ENCODE data around the gene UBE2L3. TPM values are rescaled to one million over a fixed set of nuclear protein-coding genes. Genes with fewer than 3 reads are reported as not detected.
"Not testable (repeated sequence)": the region's sequence is repeated elsewhere in the genome, so short reads cannot be mapped to it uniquely, and the experiment has no call there.

Gene UBE2L3
- total RNA-seq, 2 experiments from 2014 or later, result 18.7 TPM

- H3K27ac Mint-ChIP-seq; ATAC-seq (ENCODE audit: poor library complexity); H3K36me3 ChIP-seq (ENCODE audit: insufficient read depth, low read length); H3K9me3 ChIP-seq (ENCODE audit: control insufficient read depth in 1 of 2, insufficient read depth in 1 of 2, low read length in 2 of 2); H3K9me3 Mint-ChIP-seq; H3K27ac ChIP-seq (ENCODE audit: low read depth in 1 of 2, low read length in 2 of 2); H3K4me1 ChIP-seq (ENCODE audit: insufficient read depth, low read length); CTCF ChIA-PET; H3K4me3 ChIP-seq (ENCODE audit: low read length); H3K4me3 Mint-ChIP-seq; POLR2A ChIA-PET; DNase-seq; H3K27me3 Mint-ChIP-seq; H3K36me3 Mint-ChIP-seq (ENCODE audit: low read depth); intact Hi-C loops (cut with DNase I, micrococcal nuclease); H3K4me1 Mint-ChIP-seq (ENCODE audit: low read depth); H3K27me3 ChIP-seq (ENCODE audit: control insufficient read depth in 1 of 2, insufficient read depth in 2 of 2, low read length in 2 of 2): not testable (repeated sequence)
Measured at GRCh38 chr22:21560657-21561056, 6.9 kb upstream of the UBE2L3 start.

- H3K4me1 Mint-ChIP-seq (ENCODE audit: low read depth), result peaks cover 9% of the 10 kb centered on the region
- no peak overlapping the region for H3K4me3 Mint-ChIP-seq
Measured at GRCh38 chr22:21563912-21564311, 3.6 kb upstream of the UBE2L3 start.

DNA sequence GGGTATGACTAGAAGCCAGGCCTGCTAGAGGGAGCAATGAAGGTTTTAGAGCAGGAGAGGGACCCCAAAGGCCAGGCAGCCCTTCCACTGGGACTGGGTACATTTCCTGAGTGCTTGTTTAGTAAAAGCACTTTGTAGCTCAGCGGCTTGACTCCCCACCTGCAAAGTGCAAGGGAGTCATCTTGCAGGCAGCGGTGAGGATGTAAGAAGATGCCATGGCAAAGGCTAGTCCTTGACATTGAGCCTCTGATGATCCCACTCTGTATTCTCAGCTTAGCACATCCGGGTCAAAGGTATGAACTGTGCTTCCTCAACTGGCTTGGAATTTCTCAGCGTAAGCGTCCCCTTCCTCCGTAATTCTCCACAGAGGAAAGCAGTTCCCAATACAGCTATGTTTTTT lies 3.1 kb upstream of the UBE2L3 start:
- H3K36me3 Mint-ChIP-seq (ENCODE audit: low read depth), result peaks cover 8% of the 10 kb centered on the region
- TF ChIP-seq CTCF (IDR thresholded peaks at IDR 0.05), result no peak
- peaks cover 18% of the 10 kb centered on the region for H3K4me1 ChIP-seq (ENCODE audit: insufficient read depth, low read length)
- H3K4me1 Mint-ChIP-seq (ENCODE audit: low read depth), result peaks cover 14% of the 10 kb centered on the region
- H3K9me3 ChIP-seq (ENCODE audit: control insufficient read depth in 1 of 2, insufficient read depth in 1 of 2, low read length in 2 of 2), result no peaks in the 10 kb centered on the region
- intact Hi-C loops (cut with DNase I, micrococcal nuclease), result no loop called here
- H3K9me3 Mint-ChIP-seq, result no peaks in the 10 kb centered on the region
- no peak for ATAC-seq (ENCODE audit: poor library complexity)
- no peak for DNase-seq
- H3K27me3 Mint-ChIP-seq, result no peaks in the 10 kb centered on the region
- H3K27ac ChIP-seq (ENCODE audit: low read depth in 1 of 2, low read length in 2 of 2), result no peak overlapping the region
- no peak overlapping the region for H3K4me3 ChIP-seq (ENCODE audit: low read length)
- ChIA-PET CTCF (interaction anchor here (2.5 kb wide), 1 partner anchor 65 kb away, joined by 9 read pairs; no protein-coding TSS in a partner anchor), POLR2A (no interaction called here)
- H3K4me3 Mint-ChIP-seq, result peak overlapping the region; percentile 17
- H3K27me3 ChIP-seq (ENCODE audit: control insufficient read depth in 1 of 2, insufficient read depth in 2 of 2, low read length in 2 of 2), result no peaks in the 10 kb centered on the region
- no peak overlapping the region for H3K27ac Mint-ChIP-seq
- H3K36me3 ChIP-seq (ENCODE audit: insufficient read depth, low read length), result peaks cover 1% of the 10 kb centered on the region

More at GRCh38 chr22:21563912-21564311, 3.6 kb upstream of the UBE2L3 start:
- no peaks in the 10 kb centered on the region for H3K9me3 ChIP-seq (ENCODE audit: control insufficient read depth in 1 of 2, insufficient read depth in 1 of 2, low read length in 2 of 2)
- intact Hi-C loops (cut with DNase I, micrococcal nuclease), result no loop called here
- DNase-seq (no peak), ATAC-seq (ENCODE audit: poor library complexity) (no peak)
- Mint-ChIP-seq H3K27me3 (no peaks in the 10 kb centered on the region), H3K9me3 (no peaks in the 10 kb centered on the region), H3K36me3 (ENCODE audit: low read depth) (peaks cover 7% of the 10 kb centered on the region), H3K27ac (no peak overlapping the region)
- no peak overlapping the region for H3K4me3 ChIP-seq (ENCODE audit: low read length)
- TF ChIP-seq CTCF (IDR thresholded peaks at IDR 0.05), result no peak
- H3K4me1 ChIP-seq (ENCODE audit: insufficient read depth, low read length), result peaks cover 13% of the 10 kb centered on the region
- POLR2A ChIA-PET, result no interaction called here
- H3K27ac ChIP-seq (ENCODE audit: low read depth in 1 of 2, low read length in 2 of 2), result no peak overlapping the region
- no peaks in the 10 kb centered on the region for H3K27me3 ChIP-seq (ENCODE audit: control insufficient read depth in 1 of 2, insufficient read depth in 2 of 2, low read length in 2 of 2)
- CTCF ChIA-PET, result interaction anchor here (2.5 kb wide), 1 partner anchor 65 kb away, joined by 9 read pairs; no protein-coding TSS in a partner anchor
- H3K36me3 ChIP-seq (ENCODE audit: insufficient read depth, low read length), result no peaks in the 10 kb centered on the region

Measured in CD4-positive, alpha-beta T cell (primary cell).